ENCODE measurements around the gene C10orf95.
"Not testable (repeated sequence)": the region's sequence is repeated elsewhere in the genome, so short reads cannot be mapped to it uniquely, and the experiment has no call there.

Gene C10orf95

DNA sequence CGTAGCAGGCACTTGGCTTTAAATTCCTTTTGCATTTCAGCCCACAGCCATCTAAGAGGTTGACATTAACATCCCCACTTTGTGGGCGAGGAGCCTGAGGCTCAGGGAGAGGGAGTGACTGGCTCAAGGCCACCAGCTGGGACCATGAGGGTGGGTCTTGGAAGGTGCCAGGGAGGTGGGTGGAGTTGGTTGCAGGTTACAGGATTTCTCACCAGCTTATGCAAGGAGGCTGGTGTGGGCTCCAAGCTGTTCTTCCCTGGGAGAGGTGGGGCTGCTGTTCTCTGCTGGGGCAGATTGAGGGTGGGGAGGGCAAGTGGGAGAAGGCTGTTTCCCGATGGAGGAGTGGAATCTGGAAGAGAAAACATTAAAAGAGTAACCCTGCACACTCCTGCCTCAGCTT is 14.1 kb upstream of the C10orf95 start:
- no peak for DNase-seq (ENCODE audit: low read depth, low spot score)

DNA sequence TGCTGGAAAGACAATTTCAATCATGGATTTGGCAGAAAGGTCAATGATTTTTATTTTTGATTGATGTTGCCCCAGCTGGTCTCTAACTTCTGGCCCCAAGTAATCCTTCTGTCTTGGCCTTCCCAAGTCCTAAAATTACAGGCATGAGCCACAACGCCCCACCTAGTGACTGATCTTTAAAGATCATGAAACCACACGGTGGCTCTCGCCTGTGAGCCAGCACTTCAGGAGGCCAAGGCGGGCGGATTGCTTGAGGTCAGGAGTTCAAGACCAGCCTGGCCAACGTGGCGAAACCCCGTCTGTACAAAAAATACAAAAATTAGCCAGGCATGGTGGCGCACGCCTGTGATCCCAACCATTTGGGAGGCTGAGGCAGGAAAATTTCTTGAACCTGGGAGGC is 12.6 kb upstream of the C10orf95 start:
- no peak for DNase-seq (ENCODE audit: low read depth, low spot score)

GRCh38 chr10:102462512-102463054 is 11.2 kb upstream of the C10orf95 start:
- DNase-seq (ENCODE audit: low read depth, low spot score): no peak

- no peak for DNase-seq (ENCODE audit: low read depth, low spot score)
Measured at GRCh38 chr10:102461187-102462054, 10.1 kb upstream of the C10orf95 start.

DNA sequence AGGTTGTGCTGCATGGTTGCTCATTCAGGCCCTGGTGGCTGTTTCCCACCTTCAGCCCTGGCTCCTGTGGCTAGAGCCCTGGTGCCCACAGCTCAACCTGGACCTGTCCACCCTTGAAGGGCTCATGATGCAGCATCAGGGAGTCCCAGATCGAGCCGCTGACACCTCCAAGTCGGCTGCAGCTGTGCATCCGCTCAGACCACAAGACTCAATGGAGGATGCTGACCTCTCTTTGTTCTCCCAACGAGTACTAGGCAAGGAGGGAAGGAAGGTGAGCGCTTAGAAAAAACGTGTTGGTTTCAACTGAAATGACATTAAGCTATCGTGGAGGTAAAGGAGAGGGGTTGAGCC is 9.5 kb upstream of the C10orf95 start:
- DNase-seq (ENCODE audit: low read depth, low spot score): no peak

DNA sequence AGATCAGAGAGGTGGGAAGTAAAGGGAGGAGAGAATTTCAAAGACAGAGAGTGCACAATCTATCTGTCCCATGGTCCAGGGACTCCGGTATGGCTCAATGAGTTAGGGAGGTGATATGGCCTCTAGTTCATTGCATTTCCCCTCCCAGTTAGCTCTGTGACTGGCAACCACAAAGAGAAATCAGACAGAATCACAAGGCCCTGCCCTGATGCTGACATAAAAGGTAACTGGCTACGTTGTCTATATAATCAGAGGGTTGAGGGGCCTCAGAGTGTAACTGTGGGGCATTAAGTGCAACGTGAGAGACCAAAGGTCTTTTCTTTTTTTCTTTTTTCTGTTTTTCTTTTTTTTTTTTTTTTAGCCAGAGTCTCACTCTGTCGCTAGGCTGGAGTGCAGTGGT is 7.3 kb upstream of the C10orf95 start:
- no peak for DNase-seq (ENCODE audit: low read depth, low spot score)

GRCh38 chr10:102457591-102458150 is 6.3 kb upstream of the C10orf95 start:
- no peak for DNase-seq (ENCODE audit: low read depth, low spot score)

GRCh38 chr10:102455893-102456471 is 4.6 kb upstream of the C10orf95 start:
- no peak for DNase-seq (ENCODE audit: low read depth, low spot score)

DNA sequence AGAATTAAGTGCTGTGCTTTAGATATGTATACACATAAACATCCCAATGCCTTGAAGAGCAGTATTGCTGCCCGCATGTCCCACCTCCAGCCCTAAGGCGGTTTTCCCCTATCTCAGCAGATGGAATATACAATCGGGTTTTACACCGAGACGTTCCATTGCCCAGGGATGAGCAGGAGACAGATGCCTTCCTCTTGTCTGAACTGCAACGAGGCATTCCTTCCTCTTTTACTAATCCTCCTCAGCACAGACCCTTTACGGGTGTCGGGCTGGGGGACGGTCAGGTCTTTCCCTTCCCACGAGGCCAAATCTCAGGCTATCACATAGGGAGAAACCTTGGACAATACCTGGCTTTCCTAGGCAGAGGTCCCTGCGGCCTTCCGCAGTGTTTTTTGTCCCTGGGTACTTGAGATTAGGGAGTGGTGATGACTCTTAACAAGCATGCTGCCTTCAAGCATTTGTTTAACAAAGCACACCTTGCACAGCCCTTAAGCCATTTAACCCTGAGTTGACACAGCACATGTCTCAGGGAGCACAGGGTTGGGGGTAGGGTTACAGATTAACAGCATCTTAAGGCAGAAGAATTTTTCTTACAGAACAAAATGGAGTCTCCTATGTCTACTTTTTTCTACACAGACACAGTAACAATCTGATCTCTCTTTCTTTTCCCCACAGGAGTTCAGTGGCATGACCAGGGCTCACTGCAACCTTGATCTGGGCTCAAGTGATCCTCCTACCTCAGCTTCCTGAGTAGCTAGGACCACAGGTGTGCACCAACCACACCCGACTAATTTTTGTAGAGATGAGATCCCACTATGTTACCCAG is 3.5 kb upstream of the C10orf95 start:
- DNase-seq (ENCODE audit: low read depth, low spot score): not testable (repeated sequence)

GRCh38 chr10:102453502-102453901 is 2.2 kb upstream of the C10orf95 start:
- DNase-seq (ENCODE audit: low read depth, low spot score): no peak

- DNase-seq (ENCODE audit: low read depth, low spot score): no peak
Measured at GRCh38 chr10:102452672-102453340, 1.5 kb upstream of the C10orf95 start.

DNA sequence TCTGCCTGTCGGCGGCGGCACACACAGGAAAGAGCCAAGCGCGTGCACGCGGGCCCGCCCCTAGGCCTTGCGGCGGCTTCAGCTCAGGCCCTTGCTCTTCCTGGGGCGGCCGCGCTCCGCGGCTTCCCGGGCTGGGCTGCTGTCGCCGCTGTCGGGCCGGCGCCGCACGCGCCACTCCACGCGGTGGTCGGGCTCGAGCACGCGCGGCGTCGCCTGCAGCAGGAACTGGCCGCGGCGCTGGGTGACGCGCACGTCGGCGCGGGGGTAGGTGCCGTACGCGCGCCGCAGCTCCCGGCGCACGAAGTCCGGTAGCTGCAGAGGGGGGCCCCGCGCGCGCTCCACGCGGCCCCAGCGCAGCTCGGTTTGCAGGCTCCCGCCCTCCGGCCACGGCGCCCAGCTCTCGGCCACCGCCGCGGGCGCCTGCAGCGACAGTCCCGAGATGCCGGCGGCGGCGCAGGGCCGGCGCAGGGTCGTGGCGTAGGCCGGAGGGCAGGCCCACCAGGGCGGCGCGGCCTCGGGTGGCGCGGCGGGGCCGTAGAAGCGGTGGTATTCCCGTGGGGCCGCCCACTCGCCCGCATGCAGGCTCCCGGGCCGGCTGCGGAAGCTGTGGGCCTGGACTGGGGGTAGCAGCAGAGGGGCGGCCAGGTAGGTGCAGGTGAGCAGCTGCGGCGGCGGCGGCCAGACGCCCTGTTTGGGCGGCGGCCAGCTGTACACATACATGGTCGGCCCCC is 804 bp downstream of the C10orf95 start:
- DNase-seq (ENCODE audit: low read depth, low spot score): no peak

GRCh38 chr10:102450124-102450373 is 1.3 kb downstream of the C10orf95 start:
- no peak for DNase-seq (ENCODE audit: low read depth, low spot score)

DNA sequence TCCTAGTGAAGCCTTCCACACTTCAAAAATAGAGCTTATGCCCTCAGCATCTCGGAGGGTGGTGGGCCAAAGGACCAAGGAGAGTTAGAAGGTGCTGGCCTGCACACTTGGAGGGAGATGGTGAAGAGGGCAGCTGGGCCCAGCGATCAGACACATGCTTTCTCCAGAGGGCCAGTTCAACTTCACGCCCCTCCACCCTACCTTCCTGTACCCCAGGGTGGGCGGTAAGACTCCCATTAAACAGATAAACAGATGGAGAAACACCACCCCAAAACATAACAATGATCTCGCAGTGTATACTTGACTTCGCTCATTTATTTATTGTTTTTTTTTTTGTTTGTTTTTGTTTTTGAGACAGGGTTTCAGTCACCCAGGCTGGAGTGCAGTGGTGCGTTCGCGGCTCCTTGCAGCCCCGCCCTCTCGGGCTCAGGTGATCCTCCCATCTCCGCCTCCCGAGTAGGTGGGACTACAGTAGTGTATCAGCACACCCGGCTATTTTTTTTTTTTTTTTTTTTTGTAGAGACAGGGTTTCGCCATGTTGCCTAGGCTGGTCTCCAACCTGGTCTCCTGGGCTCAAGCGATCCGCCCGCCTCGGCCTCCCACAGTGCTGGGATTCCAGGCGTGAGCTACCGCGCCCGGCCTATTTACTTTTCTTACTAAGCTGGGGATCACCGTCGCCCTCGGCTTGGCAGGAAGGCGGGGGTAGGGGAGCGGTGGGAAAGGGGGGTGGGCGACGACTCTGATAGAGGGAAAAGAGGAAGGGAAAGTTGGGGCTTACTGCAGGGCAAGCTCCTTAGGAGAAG is 1.8 kb downstream of the C10orf95 start:
- no peak for DNase-seq (ENCODE audit: low read depth, low spot score)

DNA sequence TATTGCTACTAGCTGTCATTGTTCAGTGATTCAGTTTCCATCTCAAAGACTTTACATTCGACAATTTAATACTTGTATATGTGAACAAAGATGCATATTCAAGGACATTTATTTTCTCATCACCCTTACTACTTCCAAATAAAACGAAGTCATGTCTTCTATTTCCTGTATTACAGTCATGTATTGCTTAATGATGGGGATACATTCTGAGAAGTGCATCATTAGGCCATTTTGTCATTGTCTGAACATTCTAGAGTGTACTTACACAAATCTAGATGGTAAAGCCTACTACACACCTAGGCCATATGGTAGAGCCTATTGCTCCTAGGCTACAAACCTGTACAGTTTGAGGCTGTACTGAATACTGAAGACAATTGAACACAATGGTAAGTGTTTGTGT is 6.5 kb downstream of the C10orf95 start:
- DNase-seq (ENCODE audit: low read depth, low spot score): no peak

DNA sequence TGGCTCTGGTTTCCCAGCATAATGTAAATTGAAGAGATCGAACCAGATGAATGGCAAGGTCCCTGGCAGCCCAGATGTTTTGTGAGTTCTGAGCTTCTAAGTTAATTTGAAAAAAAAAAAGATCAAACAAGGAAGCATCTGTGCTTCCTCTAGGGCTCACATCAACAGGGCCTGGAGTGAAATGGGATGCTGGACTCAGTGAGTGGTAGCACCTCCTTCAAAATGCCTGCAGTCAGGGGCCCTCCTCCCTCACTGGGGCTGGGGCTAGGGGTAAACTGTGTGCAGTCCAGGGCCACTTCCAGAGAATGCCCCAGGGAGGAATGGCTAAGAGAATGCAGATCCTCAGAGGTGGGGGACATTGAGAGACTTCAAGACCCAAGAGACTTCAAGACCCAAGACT is 13.0 kb downstream of the C10orf95 start:
- no peak for DNase-seq (ENCODE audit: low read depth, low spot score)

GRCh38 chr10:102437515-102437914 is 13.8 kb downstream of the C10orf95 start:
- DNase-seq (ENCODE audit: low read depth, low spot score): no peak

DNA sequence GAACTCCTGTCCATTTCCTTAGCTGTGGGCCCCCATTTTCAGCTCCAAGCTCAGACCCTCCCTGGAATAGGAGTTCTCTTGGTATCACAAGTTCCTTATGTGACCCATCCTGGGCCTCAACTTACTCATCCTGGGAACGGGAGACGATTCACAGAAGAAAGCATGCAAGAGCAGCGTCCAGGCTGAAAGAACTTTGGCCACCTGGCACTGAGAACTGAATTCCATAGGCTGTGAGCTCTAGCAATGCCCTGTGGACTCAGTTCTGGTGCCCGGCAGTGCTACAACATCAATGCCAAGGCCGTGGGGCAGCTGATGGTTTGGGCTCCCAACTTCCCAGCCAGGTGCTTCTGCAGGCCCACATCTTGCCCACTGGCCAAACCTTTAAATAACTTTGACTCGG is 15.0 kb downstream of the C10orf95 start:
- DNase-seq (ENCODE audit: low read depth, low spot score): no peak

GRCh38 chr10:102435529-102436233 is 15.7 kb downstream of the C10orf95 start:
- no peak for DNase-seq (ENCODE audit: low read depth, low spot score)

- no peak for DNase-seq (ENCODE audit: low read depth, low spot score)
Measured at GRCh38 chr10:102435133-102435497, 16.2 kb downstream of the C10orf95 start.
